Peyer's patch (tissue), 4 donors: ENCODE results near the gene AFF2. TPM values are rescaled to one million over a fixed set of nuclear protein-coding genes. Genes with fewer than 3 reads are reported as not detected.

Experiments used
- DNase-seq, 3 donors: peaks; one replicate each; pipeline ENCODE4 v3.0.0-alpha.2; 2017 to 2019
- H3K27ac ChIP-seq, 4 donors: fragments of 200-600 bp; sonication (generic); one replicate each; pipeline ENCODE4 v1.5.1; 2016 to 2019
- H3K27me3 ChIP-seq, 2 donors: fragments of 200-600 bp; sonication (generic); one replicate each; pipeline ENCODE4 v1.5.1; 2019
- H3K36me3 ChIP-seq, 3 donors: fragments of 200-600 bp; sonication (generic); one replicate each; pipeline ENCODE4 v1.5.1; 2016 to 2019
- H3K4me1 ChIP-seq, 4 donors: fragments of 200-600 bp; sonication (generic); one replicate each; pipeline ENCODE4 v1.5.1; 2016 to 2019
- H3K4me3 ChIP-seq, 4 donors: fragments of 200-600 bp; sonication (generic); 1 replicate in 3 of 4; 2 replicates in 1 of 4; pipeline ENCODE4 v1.5.1; 2016 to 2019; ENCODE audit warnings: mild to moderate bottlenecking in 1 of 4
- H3K9me3 ChIP-seq, 4 donors: fragments of 200-600 bp; sonication (generic); one replicate each; pipeline ENCODE4 v1.5.1; 2016 to 2019; ENCODE audit warnings: mild to moderate bottlenecking in 1 of 4
- POLR2A ChIP-seq, 2 donors: fragments of 450-650 bp; IDR thresholded peaks; one replicate each; pipeline ENCODE4 v1.5.1; 2017; ENCODE audit warnings: antibody characterized with exemption in 2 of 2, mild to moderate bottlenecking in 2 of 2, moderate library complexity in 2 of 2
- total RNA-seq, 4 donors: library from RNA; depleted of rRNA; stranded (reverse); fragments of >200 nt; gene quantifications; one replicate each; pipeline ENCODE4 v1.1.0, GENCODE V29; 2016
- TF ChIP-seq, protein P1 (sequence below), 6 experiments: fragments of 450-650 bp in 4 of 6; fragments of 200-600 bp in 2 of 6; sonication (generic) in 1 of 6; IDR thresholded peaks; one replicate each; pipeline ENCODE4 v1.5.1; 2017 to 2019; ENCODE audit warnings: antibody characterized with exemption in 6 of 6, mild to moderate bottlenecking in 3 of 6, moderate library complexity in 1 of 6

AFF2 gene
- total RNA-seq, 4 donors from 2014 or later = 0.18 to 2.5 (median 1.9) TPM; not detected in 1

DNA sequence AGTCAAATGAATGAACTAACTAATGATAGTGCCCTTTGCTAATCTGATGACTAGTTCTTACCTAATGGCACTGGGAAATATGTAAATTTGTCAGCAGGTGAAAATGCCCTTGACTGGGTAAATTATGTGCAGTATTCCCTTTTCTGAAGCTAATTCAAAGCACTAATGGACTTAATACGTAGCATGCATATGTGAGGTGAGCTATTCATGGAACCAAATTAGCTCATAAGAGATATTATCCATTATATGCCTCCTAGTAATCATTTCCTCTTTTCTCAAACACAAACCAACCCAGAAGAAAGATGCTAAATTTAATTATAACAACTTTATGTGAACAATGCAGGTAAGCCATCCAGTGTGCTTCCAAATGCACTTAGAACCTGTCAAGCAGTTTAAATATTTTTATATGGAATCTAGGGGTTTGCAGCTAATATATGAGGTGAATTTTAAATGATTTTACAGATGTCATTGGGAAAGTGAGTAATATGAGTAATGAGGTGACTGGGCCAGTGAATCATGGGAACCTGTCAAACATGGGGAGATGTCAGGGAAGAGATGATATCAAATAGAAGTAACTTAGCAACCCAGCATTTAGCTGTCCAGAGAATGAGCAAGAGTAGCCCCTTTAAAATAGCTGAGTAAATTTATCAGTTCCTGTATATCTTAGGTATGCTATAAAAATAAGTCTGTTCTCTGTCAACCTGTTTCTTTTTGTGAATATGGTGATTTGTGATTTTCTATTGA lies 315.0 kb downstream of the AFF2 start:
- Histone ChIP-seq H3K4me3 (no peak overlapping the region), H3K27me3 (no peaks in the 10 kb centered on the region), H3K27ac (no peak overlapping the region), H3K4me1 (no peaks in the 10 kb centered on the region), H3K36me3 (no peaks in the 10 kb centered on the region), H3K9me3 (no peaks in the 10 kb centered on the region)
- no peak for DNase-seq
- TF ChIP-seq, protein P1, sequence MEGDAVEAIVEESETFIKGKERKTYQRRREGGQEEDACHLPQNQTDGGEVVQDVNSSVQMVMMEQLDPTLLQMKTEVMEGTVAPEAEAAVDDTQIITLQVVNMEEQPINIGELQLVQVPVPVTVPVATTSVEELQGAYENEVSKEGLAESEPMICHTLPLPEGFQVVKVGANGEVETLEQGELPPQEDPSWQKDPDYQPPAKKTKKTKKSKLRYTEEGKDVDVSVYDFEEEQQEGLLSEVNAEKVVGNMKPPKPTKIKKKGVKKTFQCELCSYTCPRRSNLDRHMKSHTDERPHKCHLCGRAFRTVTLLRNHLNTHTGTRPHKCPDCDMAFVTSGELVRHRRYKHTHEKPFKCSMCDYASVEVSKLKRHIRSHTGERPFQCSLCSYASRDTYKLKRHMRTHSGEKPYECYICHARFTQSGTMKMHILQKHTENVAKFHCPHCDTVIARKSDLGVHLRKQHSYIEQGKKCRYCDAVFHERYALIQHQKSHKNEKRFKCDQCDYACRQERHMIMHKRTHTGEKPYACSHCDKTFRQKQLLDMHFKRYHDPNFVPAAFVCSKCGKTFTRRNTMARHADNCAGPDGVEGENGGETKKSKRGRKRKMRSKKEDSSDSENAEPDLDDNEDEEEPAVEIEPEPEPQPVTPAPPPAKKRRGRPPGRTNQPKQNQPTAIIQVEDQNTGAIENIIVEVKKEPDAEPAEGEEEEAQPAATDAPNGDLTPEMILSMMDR (IDR thresholded peaks at IDR 0.05) = no peak
- TF ChIP-seq POLR2A (IDR thresholded peaks at IDR 0.05) = no peak

- H3K36me3 ChIP-seq = no peaks in the 10 kb centered on the region
- H3K4me1 ChIP-seq = no peaks in the 10 kb centered on the region
- no peak overlapping the region for H3K27ac ChIP-seq
- DNase-seq = no peak
- no peaks in the 10 kb centered on the region for H3K27me3 ChIP-seq
- H3K9me3 ChIP-seq = no peaks in the 10 kb centered on the region
- H3K4me3 ChIP-seq = no peak overlapping the region
- TF ChIP-seq, protein P1 (IDR thresholded peaks at IDR 0.05) = no peak
- no peak for TF ChIP-seq POLR2A (IDR thresholded peaks at IDR 0.05)
These were observed 323.6 kb downstream of the AFF2 start for GRCh38 chrX:148823986-148824385.

- Histone ChIP-seq H3K9me3 (no peaks in the 10 kb centered on the region), H3K36me3 (no peaks in the 10 kb centered on the region), H3K4me3 (no peak overlapping the region), H3K4me1 (no peaks in the 10 kb centered on the region), H3K27ac (no peak overlapping the region), H3K27me3 (no peaks in the 10 kb centered on the region)
- DNase-seq = no peak
- no peak for TF ChIP-seq POLR2A (IDR thresholded peaks at IDR 0.05)
- TF ChIP-seq, protein P1 (IDR thresholded peaks at IDR 0.05) = no peak
These were observed 325.3 kb downstream of the AFF2 start for GRCh38 chrX:148825696-148826095.

- DNase-seq = no peak
- no peak for TF ChIP-seq POLR2A (IDR thresholded peaks at IDR 0.05)
- TF ChIP-seq, protein P1 (IDR thresholded peaks at IDR 0.05) = no peak
- no peaks in the 10 kb centered on the region for H3K27me3 ChIP-seq
- no peaks in the 10 kb centered on the region for H3K4me1 ChIP-seq
- H3K9me3 ChIP-seq = no peaks in the 10 kb centered on the region
- no peak overlapping the region for H3K4me3 ChIP-seq
- no peak overlapping the region for H3K27ac ChIP-seq
- no peaks in the 10 kb centered on the region for H3K36me3 ChIP-seq
These were observed 336.3 kb downstream of the AFF2 start for GRCh38 chrX:148836741-148837140.

GRCh38 chrX:148850631-148851030 lies 350.2 kb downstream of the AFF2 start:
- no peak overlapping the region for H3K27ac ChIP-seq
- no peak for TF ChIP-seq POLR2A (IDR thresholded peaks at IDR 0.05)
- TF ChIP-seq, protein P1 (IDR thresholded peaks at IDR 0.05) = no peak
- no peak for DNase-seq

More at GRCh38 chrX:148850631-148851030, 350.2 kb downstream of the AFF2 start:
- H3K4me3 ChIP-seq = no peak overlapping the region
- no peaks in the 10 kb centered on the region for H3K4me1 ChIP-seq
- H3K9me3 ChIP-seq = no peaks in the 10 kb centered on the region
- H3K36me3 ChIP-seq = no peaks in the 10 kb centered on the region
- H3K27me3 ChIP-seq = no peaks in the 10 kb centered on the region
